HG03575 (cell line): ENCODE results near the gene SYNPO.

Source experiments
- ATAC-seq: cut with Tn5 transposase; IDR thresholded peaks from one replicate; pipeline ENCODE4 v1.9.1; 2021; ENCODE audit not compliant: unreplicated experiment, insufficient number of reproducible peaks, low FRiP score; ENCODE audit errors: extremely low read depth

SYNPO gene

DNA sequence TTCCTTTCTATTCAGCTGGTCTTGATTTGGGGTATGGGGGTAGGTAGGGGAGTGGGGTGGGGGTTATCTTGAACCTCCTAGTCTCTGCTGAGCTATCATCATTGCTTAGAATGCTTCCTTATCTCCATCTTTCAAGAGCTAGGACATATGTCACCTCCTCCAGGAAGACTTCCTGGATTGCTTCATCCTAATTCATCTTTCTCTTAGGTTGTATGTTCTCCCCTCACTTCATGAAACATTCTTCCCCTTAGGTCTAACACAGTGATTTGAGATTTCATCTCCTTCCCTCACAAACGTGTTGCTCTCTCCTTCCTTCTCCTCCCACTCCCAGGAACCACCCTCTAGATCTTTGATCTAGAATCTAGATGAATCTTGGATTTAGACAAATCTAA, 2.4 kb upstream of the SYNPO start:
- no peak for ATAC-seq

DNA sequence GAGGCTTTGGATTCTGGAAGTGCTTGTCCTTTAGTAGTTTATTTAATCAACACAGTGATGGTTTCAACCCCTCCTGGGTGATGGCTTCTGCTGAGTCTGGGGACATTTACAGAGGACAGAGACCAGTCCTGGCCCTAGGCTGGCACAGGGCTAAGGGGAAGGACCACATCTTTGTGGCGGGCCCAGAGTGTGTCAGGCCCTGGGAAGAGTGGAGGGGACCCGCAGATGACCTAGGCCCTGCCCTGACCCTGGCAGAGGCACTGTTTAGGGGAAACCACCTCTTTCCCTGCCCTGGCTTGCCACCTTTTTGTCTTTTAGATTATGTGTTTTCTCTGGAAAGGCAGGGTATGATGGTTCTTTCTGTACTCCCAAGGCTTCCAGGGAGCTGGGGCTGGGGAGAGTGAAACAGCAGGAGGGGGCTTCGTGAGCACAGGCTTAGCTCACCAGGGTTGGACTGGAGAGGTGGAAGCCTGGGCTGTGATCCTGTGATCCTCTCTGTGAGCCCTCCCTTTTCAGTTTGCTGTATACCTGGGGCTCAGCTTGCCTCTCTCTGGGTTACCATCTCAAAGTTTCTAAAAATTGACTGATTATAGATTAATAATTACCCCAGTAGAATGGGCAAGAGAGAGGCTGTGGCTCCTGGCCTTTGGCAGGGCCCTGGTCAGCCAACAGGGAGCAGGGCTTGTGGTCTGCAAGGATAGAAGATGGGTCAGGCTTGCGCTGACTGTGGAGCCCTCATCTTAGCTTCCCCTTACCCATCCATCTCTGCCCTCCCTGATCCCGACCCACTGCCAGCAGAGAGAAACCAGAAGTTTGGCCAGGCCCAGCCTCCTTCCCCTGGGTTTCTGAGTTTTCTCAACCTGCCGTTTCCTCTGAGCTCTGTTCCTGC, 1.7 kb upstream of the SYNPO start:
- ATAC-seq, result no peak

DNA sequence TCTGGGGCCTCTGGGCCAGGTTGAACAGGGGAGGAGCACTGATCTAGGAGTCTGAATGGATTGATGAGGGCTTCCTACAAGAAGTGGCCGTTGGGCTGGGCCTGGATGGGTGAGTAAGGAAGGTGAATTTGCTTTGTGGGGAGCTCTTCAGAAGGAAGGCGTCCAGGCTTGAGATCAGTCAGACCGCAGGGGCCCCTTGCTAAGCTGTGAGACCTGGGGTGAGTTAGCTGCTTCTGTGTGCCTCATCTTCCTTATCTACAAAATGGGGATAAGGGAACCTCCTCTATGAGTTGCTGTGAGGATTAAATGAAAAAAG, 1.1 kb upstream of the SYNPO start:
- ATAC-seq, result no peak

- ATAC-seq, result no peak
Measured at GRCh38 chr5:150639751-150640150, 709 bp upstream of the SYNPO start.

DNA sequence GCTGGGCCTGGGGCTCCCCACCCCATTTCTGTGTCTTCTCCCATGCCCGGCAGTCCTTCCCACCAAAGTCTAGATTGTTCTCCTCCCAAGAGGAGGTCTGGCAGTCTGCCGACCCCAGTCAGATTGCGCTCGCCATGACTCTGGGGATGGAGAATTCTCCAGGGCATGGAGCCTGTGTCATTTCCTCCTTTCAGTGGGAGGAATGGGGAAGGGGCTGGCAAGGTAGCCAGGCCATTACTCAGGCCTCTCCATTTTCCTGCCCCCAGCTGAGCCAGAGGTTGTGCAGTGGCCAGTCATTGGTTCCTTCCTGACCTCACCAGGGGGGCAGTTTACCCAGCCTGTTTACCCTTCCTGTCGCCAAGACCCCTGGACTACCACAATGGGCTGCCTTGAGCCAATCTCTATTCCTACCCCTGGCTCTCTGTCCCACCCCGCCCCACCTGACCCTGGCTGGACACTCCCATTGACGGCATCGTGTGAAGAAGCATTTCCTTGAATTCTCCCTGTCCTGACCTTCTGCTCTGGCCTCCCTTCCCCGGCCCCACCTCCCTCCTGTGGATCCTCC, 628 bp downstream of the SYNPO start:
- ATAC-seq, result no peak

- ATAC-seq, result no peak
Measured at GRCh38 chr5:150641824-150642566, 1.5 kb downstream of the SYNPO start.

- ATAC-seq, result no peak
Measured at GRCh38 chr5:150642567-150642927, 2.1 kb downstream of the SYNPO start.

- ATAC-seq, result no peak
Measured at GRCh38 chr5:150642991-150643710, 2.7 kb downstream of the SYNPO start.

DNA sequence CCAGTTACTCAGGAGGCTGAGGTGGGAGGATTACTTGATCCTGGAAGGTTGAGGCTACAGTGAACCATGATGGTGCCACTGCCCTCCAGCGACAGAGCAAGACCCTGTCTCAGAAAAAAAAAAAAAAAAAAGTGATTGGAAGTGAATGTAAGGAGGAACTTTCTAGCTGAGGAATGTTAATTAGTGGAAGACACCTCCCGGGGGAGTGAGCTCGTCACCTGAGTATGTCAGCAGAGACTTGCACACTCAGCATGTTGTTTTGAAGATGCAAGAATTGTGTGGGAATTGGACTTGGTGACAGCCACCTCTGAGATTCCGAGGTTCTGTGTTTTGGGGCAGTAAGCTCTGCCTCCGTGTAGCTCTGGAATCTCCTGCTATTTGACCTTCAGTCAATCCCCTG, 3.6 kb downstream of the SYNPO start:
- no peak for ATAC-seq

DNA sequence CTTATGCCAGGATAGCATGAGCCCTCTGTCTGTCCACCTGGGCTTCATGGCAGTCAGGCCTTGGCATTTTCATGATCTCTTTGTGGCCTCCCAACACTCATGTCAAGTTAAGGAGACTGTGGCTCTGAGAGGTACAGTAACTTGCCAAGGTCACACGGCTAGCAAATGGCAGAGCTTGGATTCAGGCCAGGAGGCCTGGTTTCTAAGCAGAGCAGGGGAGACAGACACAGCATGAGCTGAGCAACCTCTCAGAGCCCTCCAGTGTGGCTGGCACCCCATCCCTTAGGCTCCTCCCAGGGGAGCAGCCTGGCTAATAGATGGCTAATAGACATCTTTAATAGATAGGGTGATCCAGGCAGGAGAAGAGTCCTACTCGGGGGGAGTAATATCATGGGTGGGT, 4.1 kb downstream of the SYNPO start:
- ATAC-seq, result no peak

DNA sequence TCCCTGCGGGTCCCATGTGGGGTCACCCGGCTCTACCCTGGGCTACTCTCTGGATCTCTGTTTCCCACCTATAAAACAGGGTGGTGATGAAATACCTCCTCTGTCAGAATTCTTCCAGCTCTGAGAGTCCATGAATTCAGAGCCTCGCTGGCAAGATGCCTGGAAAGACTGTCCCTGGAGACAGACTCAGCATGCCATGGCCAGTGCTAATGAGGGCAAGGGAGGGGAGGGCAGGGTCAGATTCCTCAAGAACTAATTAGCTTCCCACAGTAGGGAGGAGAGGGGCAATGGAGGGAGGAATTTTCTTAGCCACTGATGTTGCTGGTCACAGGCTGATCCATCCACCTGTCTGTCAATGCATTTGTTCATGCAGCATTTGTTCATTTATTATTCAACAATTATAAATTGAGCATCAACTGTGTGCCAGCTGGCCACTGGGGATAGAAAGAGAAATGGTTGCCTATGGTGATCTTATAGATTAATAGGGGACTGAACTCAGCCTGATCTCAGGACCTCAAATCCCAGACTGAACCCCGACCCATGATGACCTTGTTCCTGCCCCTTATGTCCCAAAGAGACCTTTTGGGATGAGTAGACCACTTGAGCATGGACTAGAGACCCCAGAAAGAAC, 4.7 kb downstream of the SYNPO start:
- no peak for ATAC-seq

DNA sequence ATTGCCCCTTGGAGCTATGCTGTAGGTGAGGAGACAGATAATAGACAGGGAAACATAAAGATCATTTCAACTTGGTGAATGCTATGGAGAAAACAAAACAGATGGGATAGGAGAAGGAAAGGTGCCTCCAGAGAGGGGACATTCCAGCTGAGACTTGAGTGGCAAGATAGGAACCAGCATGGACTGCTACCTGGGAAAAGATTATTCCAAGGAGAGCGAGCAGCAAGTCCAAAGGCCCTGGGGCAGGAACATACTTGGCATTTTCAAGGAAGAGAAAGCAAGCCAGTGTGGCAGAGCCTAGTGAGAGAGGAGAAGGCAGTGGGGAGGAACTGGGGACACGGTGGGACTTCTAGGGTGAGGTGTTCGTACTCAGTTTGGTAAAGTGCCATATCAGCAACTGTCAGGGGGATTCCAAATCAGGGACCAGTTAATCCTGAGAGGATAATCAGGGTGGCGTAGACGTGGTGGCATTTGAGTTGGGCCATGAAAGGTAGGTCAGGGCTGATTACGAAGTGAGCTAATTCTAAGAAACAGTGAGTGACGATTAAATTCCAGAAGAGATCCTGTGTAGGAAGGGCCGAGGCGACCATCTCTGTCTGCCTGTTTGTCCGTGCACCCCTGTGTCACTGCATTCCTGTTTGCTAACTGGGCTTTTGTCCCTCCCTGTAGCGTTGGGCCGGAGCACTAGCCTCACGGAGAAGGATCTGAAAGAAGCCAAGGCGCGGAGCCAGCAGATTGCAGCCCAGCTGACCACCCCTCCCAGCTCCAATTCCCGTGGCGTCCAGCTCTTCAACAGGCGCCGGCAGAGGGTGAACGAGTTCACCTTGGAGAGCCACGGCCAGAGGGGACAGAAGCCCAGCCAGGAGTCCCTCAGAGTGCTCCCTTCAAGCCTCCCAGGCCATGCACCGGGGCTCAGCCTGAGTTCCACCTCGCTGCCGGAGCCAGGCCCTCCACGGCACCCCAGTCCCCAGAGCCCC, 7.1 kb downstream of the SYNPO start:
- ATAC-seq, result no peak

GRCh38 chr5:150648294-150649107, 8.0 kb downstream of the SYNPO start:
- ATAC-seq, result no peak

GRCh38 chr5:150649108-150650020, 8.9 kb downstream of the SYNPO start:
- ATAC-seq, result no peak

- no peak for ATAC-seq
Measured at GRCh38 chr5:150650021-150651006, 9.9 kb downstream of the SYNPO start.
